NCI-H2227 treated with DMSO at 0.1 percent for 48 hours (cell line): ENCODE measurements around the gene PCBP3.

Source experiments
- DNase-seq: peaks from one replicate; lab custom pipeline; 2025; lab: John Stamatoyannopoulos, UW

The PCBP3 gene

DNA sequence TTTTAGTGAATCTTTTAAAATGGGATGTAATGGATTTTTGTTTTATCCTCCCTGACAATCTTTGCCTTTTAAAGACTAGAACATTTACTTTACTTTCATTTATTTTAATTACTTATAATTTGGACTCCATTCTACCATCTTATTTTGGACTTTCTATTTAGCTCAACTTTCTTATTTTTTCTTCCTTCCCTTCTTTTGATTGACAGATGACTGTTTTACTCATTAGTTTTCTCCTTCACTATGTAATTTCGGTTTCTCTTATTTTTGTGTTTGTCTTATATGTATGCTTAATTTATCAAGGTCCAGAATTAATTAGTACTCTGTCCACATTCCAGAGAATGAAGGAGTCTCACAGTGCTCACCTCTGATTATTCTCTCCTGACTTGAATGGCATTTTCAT lies 109.9 kb downstream of the PCBP3 start:
- no peak for DNase-seq

GRCh38 chr21:45756029-45756428 lies 112.5 kb downstream of the PCBP3 start:
- no peak for DNase-seq

DNA sequence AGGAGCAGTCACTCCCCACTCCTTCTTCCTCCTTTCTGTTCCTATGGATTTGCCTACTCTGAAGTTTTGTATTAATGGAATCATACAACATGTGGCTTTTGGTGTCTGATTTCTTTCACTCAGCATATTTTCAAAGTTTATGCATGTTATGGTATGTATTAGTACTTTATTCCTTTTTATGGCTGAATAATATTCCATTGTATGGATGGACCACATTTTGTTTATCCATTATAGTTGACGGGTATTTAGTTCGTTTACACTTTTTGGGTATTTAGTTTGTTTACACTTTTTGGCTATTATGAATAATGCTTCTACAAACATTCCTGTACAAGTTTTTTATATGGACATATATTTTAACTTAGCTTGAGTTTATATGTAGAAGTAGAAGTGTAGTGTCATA lies 113.1 kb downstream of the PCBP3 start:
- DNase-seq = no peak

- no peak for DNase-seq
Measured at GRCh38 chr21:45761704-45762103, 118.2 kb downstream of the PCBP3 start.

DNA sequence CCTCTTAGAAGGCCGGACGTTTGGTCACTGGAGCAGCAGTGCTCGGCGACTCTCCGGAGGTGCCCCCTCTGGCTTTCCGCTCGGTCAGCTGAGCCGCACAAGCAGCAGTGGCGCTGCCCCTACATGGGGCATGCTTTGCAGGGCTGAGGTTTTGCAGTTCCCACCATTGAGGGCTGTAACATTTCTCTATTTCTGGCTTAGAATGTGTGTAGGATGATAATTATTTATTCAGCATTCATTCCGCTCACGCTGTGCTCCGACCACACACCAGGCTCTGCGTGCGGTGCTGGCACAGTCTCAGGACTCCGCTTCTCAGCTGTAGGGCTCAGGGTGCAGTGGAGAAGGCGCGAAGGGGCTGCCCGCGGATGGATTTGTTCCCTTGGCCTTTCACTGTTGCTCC lies 119.5 kb downstream of the PCBP3 start:
- no peak for DNase-seq

- DNase-seq = no peak
Measured at GRCh38 chr21:45763506-45763905, 120.0 kb downstream of the PCBP3 start.

DNA sequence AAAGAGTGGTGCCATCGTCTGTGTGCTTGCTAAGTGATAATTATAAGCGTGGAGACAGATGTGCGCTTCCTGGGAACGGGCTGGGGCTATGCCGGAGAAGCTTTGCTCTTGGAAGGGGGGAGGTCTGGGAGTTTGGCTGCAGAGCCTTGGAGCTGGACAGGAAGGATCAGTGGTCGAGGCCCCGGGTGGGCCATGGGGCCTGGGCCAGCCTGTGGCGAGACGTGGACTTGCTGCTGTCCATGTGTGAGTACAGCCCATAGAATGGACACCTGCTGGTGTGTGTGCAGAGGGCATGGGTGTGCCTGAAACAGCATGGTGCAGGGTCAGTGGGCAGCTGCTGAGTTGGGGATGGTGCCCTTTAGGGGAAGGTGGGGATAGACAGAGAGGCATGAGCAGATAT lies 121.3 kb downstream of the PCBP3 start:
- DNase-seq = peak; percentile 29

GRCh38 chr21:45765375-45765774 lies 121.8 kb downstream of the PCBP3 start:
- no peak for DNase-seq

DNA sequence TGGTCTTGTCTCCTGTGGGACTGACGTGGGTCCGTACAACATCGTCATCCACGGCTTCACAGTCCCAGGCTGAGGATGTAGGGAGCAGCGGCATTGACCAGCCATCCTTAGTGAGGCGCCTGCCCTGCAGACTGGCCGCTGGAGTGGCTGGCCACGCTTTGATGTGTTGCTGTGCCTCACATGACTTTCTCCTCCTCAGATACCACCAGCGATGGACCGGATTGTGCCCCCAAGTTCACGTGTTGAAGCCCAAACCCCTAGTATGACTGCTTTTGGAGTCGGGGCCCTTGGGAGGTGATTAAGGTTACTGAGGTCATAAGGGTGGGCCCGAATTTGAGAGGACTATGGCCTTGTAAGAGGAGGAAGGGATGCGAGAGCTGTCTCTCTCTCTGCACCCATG lies 122.5 kb downstream of the PCBP3 start:
- no peak for DNase-seq

DNA sequence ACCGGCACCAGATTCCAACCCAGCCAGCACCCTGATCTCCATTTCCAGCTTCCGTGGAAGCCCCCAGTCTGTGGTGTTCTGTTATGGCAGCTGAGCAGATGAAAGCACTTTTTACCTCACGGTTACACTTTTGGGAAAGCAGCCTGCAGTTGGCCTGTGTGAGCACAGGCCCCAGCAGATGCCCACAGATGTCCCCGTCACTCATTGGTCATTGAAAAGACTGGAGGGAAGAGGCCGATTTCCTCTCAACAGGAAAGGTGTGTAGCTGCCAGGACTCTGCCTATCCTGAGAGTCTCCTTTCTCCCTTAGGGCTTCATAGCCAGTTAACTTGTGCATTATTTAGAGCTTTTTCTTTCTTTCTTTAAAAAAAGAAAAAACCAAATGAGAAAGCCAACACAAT lies 123.0 kb downstream of the PCBP3 start:
- no peak for DNase-seq

DNA sequence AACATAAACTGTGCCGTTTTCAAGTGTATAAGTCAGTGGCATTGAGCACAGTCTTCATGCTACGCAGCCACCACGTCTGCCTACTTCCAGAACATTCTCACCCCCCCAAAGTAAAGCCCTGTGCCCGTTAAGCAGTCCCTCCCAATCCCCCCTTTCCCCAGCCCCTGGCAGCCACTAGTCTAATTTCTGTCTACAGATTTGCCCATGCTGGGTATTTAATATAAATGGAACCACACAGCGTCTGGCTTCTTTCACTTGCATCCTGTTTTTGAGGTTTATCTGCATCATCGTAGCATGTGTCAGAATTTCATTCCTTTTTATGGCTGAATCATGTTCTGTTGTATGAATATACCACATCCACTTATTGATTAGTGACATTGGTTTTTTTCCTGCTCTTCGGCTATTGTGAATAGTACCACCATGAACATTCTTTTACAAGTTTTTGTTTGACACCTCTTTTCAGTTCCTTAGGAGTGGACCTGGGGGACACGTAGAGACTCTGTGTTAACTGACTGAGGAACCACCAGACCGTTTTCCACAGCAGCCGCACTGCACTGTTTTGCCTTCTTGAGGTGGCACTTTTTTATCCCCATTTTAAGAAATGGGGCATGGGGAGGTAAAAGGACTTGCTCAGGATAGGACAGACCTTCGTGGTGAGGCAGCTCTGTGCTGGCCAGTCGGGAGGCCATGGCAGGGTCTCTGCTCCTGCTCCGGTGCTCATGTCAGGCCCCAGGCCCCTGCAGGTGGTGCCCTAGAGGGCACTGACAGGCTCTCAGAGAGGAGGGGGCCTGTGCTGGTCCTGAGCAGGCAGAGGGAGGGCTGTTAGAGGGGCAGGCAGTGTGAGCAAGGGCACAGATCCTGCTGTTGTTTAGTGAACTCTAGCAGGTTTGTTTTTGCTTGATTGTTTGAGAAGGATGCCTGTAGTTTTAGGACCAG lies 123.8 kb downstream of the PCBP3 start:
- DNase-seq = no peak

GRCh38 chr21:45768011-45768739 lies 124.7 kb downstream of the PCBP3 start:
- no peak for DNase-seq

DNA sequence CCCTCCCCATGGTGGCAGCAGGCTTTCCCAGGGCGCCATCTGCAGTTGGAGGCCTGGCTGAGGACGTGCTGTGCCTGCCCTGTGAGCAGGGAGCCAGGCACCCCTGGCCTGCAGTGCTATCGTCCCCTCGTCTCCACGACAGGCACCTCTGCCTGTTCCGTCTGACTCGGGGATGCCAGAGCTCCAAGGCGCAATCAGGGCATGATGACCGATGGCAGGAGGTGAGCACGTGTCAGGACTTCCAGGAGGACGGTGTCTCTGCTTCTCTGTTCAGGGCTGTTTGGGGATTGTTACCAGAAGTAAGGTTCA lies 125.2 kb downstream of the PCBP3 start:
- no peak for DNase-seq

DNA sequence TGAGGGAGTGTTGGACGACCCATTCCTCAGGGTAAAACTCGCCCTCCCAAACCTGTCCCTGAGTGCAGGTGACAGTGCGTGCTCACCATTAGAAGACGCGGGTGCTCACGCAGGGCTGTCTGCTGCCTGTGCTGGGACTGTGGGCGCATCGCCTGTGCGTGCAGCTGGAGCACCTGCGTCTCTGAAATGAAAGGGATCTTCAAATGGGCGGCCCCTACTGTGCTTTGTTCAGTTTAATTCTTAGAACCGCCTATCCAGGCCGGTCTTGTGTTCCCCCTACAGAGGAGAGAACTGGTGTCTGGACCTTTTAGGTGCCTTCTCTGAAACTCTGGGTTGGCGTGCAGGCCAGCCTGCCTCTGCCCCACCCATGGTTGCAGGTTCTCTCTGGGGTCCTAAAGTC lies 125.8 kb downstream of the PCBP3 start:
- no peak for DNase-seq

GRCh38 chr21:45769896-45770295 lies 126.4 kb downstream of the PCBP3 start:
- no peak for DNase-seq

GRCh38 chr21:45772180-45772579 lies 128.7 kb downstream of the PCBP3 start:
- DNase-seq = no peak

DNA sequence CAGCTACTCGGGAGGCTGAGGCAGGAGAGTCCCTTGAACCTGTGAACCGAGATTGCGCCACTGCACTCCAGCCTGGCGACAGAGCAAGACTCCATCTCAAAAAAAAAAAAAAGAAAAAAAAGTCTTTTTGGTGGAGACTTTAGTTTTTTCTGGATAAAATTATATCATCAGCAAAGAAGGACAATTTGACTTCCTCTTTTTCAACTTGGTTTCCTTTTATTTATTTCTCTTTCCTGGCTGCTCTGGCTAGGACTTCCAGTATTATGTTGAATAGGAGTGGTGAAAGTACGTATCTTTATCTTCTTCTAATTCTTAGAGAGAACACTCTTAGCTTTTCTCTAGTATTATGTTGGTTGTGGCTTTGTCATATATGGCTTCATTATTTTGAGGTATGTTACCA lies 130.8 kb downstream of the PCBP3 start:
- DNase-seq = no peak

DNA sequence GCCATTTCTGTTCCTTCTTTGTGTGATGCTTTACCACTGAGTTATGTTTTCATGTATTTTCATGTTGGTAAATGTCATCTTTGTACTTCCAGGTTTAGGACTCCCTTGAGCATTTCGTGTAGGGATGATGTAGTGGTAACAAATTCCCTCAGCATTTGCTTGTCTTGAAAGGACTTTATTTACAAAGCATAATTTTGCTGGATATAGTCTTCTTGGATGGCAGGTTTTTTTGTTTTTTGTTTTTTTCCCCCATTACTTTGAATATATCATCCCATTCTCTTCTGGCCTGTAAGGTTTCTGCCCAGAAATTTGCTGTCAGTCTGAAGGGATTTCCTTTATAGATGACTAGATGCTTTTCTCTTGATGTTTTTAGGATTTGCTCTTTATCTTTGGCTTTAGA lies 133.4 kb downstream of the PCBP3 start:
- no peak for DNase-seq

DNA sequence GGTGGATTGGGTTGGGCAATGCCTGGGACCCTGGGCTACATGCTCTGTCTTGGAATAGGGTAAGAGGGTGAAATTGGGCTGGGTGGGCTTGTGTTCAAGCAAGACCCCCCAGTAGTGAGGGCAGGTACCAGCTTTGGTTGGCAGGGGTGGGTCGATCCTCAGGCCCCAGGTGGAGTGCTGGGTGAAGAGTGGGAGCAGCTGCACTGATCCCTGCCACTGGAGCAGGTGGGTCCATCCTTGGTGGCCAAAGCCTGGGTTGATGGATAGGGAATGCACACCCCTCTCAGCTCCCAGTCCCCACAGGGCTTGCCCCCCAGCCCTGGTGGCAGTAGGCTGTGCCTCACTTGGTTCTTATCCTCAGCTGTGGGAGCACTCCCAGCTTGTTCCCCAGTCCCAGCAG lies 135.2 kb downstream of the PCBP3 start:
- no peak for DNase-seq

- DNase-seq = no peak
Measured at GRCh38 chr21:45779226-45779625, 135.7 kb downstream of the PCBP3 start.

- DNase-seq = no peak
Measured at GRCh38 chr21:45780647-45781046, 137.1 kb downstream of the PCBP3 start.

DNA sequence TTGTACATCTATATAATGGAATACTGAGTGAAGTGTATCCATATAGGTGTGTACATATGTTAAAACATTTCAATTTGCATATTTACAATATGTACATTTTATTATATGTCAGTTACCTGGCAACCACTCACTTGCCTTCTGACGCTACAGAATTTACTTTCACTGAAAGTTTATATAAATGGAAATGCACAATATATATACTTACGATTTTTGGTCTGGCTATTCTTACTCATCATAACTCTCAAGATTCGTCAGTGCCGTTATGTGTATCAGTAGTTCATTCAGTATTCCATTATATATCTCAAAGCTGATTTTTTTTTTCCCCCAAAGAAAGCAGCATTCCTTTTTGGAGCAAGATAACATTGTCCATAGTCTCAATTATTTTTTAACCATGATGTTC lies 138.2 kb downstream of the PCBP3 start:
- DNase-seq = no peak

- DNase-seq = peak; percentile 85
Measured at GRCh38 chr21:45786660-45787059, 143.1 kb downstream of the PCBP3 start.

DNA sequence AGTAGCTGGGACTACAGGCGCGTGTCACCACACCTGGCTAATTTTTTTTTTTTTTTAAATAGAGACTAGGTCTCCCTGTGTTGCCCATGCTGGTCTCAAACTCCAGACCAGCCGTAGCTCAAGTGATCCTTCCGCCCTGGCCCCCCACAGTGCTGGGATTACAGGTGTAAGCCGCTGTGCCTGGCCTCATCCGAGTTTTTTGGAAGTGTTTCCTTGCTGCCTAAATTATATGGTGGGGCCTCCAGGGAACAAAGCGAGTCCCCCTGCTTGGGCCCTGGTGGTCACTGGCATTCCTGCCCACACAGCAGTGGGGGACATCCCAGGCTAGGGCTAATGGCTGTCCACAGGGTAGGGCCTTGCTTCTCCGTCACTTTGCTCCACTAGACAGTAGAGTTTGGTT lies 143.8 kb downstream of the PCBP3 start:
- DNase-seq = no peak
